Stimulated activated CD8-positive, alpha-beta memory T cell treated with anti-CD3 and anti-CD28 coated beads, Interleukin-7, amount 100 ng/mL, for 1 hour (primary cell): ENCODE data around the gene VPS11.
"Not testable (repeated sequence)": the region's sequence is repeated elsewhere in the genome, so short reads cannot be mapped to it uniquely, and the experiment has no call there.

Experiments
- DNase-seq, 2 donors: peaks; one replicate each; pipeline ENCODE4 v3.0.0-alpha.2; 2020; ENCODE audit warnings: low read depth in 2 of 2

VPS11 gene

GRCh38 chr11:119067371-119068222 is at the start of gene VPS11:
TSS of gene VPS11 (plus strand) at chr11:119067818. CDS start at chr11:119067824, 6 bp downstream.
- peak; percentile 92 to 96 for DNase-seq

- DNase-seq: peak; percentile 85 to 88
Observed at GRCh38 chr11:119018074-119018938, 49.3 kb upstream of the VPS11 start, which contains the start of the genes RPS25 and TRAPPC4. TSS of gene RPS25 (minus strand) at chr11:119018343. CDS start at chr11:119018284, 59 bp downstream. TSS of gene TRAPPC4 (plus strand) at chr11:119018766. CDS start at chr11:119018796, 30 bp downstream.

- DNase-seq: no peak
Observed at GRCh38 chr11:119019996-119020395, 47.6 kb upstream of the VPS11 start.

GRCh38 chr11:119021631-119022030 is 46.0 kb upstream of the VPS11 start:
- DNase-seq: no peak

- DNase-seq: no peak
Observed at GRCh38 chr11:119023741-119024140, 43.9 kb upstream of the VPS11 start.

GRCh38 chr11:119024430-119025098 is 43.1 kb upstream of the VPS11 start:
- no peak for DNase-seq

- DNase-seq: no peak
Observed at GRCh38 chr11:119025099-119025473, 42.5 kb upstream of the VPS11 start.

GRCh38 chr11:119025541-119025940 is 42.1 kb upstream of the VPS11 start:
- DNase-seq: no peak

- DNase-seq: no peak
Observed at GRCh38 chr11:119025978-119026766, 41.4 kb upstream of the VPS11 start.

- DNase-seq: no peak
Observed at GRCh38 chr11:119026970-119027369, 40.6 kb upstream of the VPS11 start.

GRCh38 chr11:119027561-119028345 is 39.9 kb upstream of the VPS11 start:
- no peak for DNase-seq

- no peak for DNase-seq
Observed at GRCh38 chr11:119028346-119029068, 39.1 kb upstream of the VPS11 start.

GRCh38 chr11:119029069-119029339 is 38.6 kb upstream of the VPS11 start:
- DNase-seq: no peak

- DNase-seq: no peak
Observed at GRCh38 chr11:119029340-119030028, 38.1 kb upstream of the VPS11 start.

- DNase-seq: no peak
Observed at GRCh38 chr11:119030029-119030328, 37.6 kb upstream of the VPS11 start.

GRCh38 chr11:119030329-119031047 is 37.1 kb upstream of the VPS11 start, which contains the start of gene SLC37A4:
TSS of gene SLC37A4 (minus strand) at chr11:119030877.
- peak; percentile 99 to 100 for DNase-seq

- DNase-seq: no peak
Observed at GRCh38 chr11:119031912-119032280, 35.7 kb upstream of the VPS11 start.

GRCh38 chr11:119033421-119033820 is 34.2 kb upstream of the VPS11 start:
- not testable (repeated sequence) for DNase-seq

GRCh38 chr11:119034813-119035212 is 32.8 kb upstream of the VPS11 start:
- no peak for DNase-seq
